BJ (cell line): ENCODE data around the gene CCR8. TPM values are rescaled to one million over a fixed set of nuclear protein-coding genes. Genes with fewer than 3 reads are reported as not detected.

Experiments
- CTCF ChIA-PET: fragments of 350-600 bp; formaldehyde crosslinking; extraction: SDS; loops from one replicate; lab custom pipeline; 2021; ENCODE audit warnings: antibody characterized with exemption, inconsistent platforms; lab: Yijun Ruan, JAX
- POLR2A ChIA-PET: fragments of 300-600 bp; sonication (Branson Sonifier 250); formaldehyde crosslinking; extraction: SDS; loops from one replicate; lab custom pipeline; 2021; ENCODE audit warnings: antibody characterized with exemption; lab: Charles Lee
- DNase-seq: peaks from one replicate; pipeline ENCODE4 v3.0.0-alpha.2; 2011; ENCODE audit warnings: low read depth
- H3K27me3 ChIP-seq: 2 replicates; pipeline ENCODE4 v1.6.0; 2011; ENCODE audit warnings: low read length; ENCODE audit not compliant: control insufficient read depth, insufficient read depth
- H3K36me3 ChIP-seq: 2 replicates; pipeline ENCODE4 v1.5.1; 2011; ENCODE audit warnings: low read length; ENCODE audit not compliant: control insufficient read depth, insufficient read depth
- H3K4me3 ChIP-seq: 2 replicates; pipeline ENCODE4 v1.5.1; 2011; ENCODE audit warnings: low read depth, mild to moderate bottlenecking, control low read depth, low read length
- polyA plus RNA-seq: library from polyadenylated mRNA; depleted of rRNA; stranded (reverse); fragments of >200 nt; gene quantifications from 2 replicates; pipeline ENCODE4 v1.2.3, GENCODE V29; 2011
- TF ChIP-seq, protein P1 (sequence below): IDR thresholded peaks from 2 replicates; pipeline ENCODE4 v1.5.1; 2011; ENCODE audit warnings: low read depth, mild to moderate bottlenecking, control low read depth, inconsistent platforms, low read length, moderate library complexity; ENCODE audit not compliant: insufficient read depth

Gene CCR8
- polyA plus RNA-seq, 1 experiment = not detected

DNA sequence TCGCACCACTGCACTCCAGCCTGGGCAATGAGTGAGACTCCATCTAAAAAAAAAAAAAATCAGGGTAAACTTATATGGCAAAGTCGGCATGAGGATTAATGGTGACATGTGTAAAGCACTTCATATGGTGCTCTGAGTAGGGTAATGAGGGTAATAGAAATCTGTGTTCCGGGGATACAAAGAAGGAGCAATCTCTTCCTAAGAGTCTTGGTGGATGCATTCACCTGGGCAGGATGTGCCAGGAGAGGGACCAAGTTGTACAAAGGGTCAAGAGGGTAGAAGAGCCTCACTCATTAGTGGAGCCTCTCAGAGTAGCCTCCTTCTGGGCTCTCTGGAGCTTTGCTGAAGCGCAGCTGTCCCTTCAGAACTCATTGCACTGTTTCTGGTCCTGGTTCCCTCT, 40.4 kb upstream of the CCR8 start:
- H3K36me3 ChIP-seq = no peaks in the 10 kb centered on the region
- POLR2A ChIA-PET = no interaction called here
- CTCF ChIA-PET = interaction anchor here (0.6 to 10.9 kb wide), 39 partner anchors 8 to 822 kb away, joined by 3 to 374 read pairs (median 8); partner anchors contain the start of genes CX3CR1 and XIRP1
- TF ChIP-seq, protein P1, sequence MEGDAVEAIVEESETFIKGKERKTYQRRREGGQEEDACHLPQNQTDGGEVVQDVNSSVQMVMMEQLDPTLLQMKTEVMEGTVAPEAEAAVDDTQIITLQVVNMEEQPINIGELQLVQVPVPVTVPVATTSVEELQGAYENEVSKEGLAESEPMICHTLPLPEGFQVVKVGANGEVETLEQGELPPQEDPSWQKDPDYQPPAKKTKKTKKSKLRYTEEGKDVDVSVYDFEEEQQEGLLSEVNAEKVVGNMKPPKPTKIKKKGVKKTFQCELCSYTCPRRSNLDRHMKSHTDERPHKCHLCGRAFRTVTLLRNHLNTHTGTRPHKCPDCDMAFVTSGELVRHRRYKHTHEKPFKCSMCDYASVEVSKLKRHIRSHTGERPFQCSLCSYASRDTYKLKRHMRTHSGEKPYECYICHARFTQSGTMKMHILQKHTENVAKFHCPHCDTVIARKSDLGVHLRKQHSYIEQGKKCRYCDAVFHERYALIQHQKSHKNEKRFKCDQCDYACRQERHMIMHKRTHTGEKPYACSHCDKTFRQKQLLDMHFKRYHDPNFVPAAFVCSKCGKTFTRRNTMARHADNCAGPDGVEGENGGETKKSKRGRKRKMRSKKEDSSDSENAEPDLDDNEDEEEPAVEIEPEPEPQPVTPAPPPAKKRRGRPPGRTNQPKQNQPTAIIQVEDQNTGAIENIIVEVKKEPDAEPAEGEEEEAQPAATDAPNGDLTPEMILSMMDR = no peak
- DNase-seq = no peak
- no peaks in the 10 kb centered on the region for H3K27me3 ChIP-seq
- H3K4me3 ChIP-seq = no peak overlapping the region

DNA sequence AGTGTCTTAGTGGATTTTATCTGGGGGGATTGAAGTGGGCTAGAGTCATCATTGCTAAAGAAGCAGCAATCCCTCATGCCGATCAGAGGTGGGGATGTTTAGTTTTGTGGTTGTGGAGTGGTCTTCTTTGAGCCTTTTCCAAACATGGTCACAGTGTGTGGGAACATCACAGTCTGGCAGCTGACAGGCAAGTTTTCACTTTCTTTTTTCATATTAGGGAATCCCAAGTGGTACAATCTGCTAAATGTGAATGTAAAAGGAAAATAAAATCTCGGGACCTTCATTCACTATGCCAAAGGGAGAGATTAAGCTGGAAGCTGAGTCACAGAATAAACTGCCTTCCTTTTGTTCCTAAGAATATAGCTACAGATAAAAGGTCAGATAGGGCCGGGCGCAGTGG, 39.3 kb upstream of the CCR8 start:
- Histone ChIP-seq H3K4me3 (no peak overlapping the region), H3K27me3 (no peaks in the 10 kb centered on the region), H3K36me3 (no peaks in the 10 kb centered on the region)
- ChIA-PET POLR2A (no interaction called here), CTCF (interaction anchor here (0.7 to 10.9 kb wide), 15 partner anchors 13 to 329 kb away, joined by 3 to 374 read pairs (median 8); partner anchors contain the start of gene XIRP1)
- no peak for DNase-seq
- TF ChIP-seq, protein P1 = no peak

DNA sequence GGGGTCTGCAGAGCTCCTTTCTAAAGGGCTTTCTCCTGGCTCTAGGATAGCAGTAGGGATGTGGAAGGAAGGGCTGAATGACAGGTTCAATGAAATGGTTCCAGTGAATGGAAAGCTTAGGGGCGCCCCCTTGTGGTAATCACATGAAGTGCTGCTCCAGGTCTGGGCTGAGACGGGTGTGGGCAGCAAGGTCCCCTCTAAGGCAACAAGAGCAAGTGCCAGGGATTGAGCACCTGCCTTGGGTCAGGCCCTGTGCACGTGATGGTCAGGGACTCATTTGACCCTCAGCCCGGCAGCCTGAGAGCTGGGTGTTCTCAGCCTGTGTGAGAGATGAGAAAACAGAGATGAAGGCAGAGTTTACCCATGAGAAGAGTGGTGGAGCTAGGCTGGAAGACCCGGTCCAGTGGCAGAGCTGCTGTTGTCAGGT, 37.6 kb upstream of the CCR8 start:
- Histone ChIP-seq H3K36me3 (no peaks in the 10 kb centered on the region), H3K4me3 (no peak overlapping the region), H3K27me3 (no peaks in the 10 kb centered on the region)
- no peak for DNase-seq
- POLR2A ChIA-PET = no interaction called here
- CTCF ChIA-PET = interaction anchor here (0.6 to 10.9 kb wide), 46 partner anchors 9 to 812 kb away, joined by 3 to 374 read pairs (median 6); partner anchors contain the start of genes CX3CR1, TTC21A and XIRP1
- TF ChIP-seq, protein P1 = peak; percentile 93

DNA sequence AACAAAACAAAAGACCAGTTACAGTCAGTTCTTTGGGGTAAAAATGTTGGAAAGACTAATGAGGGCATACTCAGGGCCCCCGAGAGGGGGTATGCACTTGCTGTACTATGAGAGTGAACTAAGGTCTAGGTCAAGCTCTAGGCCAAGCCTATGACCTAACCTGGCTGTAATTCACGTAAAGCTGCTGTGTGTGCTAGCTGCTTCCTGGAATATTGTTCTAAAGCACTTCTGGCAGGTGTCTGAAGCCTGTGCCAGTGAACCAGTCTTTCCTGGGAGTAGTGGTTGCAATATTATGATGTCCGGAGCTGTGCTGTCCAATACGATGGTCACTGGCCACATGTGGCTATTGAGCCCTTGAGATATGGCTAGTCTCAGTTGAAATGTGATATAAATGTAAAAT, 36.5 kb upstream of the CCR8 start:
- Histone ChIP-seq H3K4me3 (no peak overlapping the region), H3K36me3 (no peaks in the 10 kb centered on the region), H3K27me3 (no peaks in the 10 kb centered on the region)
- TF ChIP-seq, protein P1 = no peak
- no peak for DNase-seq
- POLR2A ChIA-PET = no interaction called here
- CTCF ChIA-PET = interaction anchor here (0.9 to 10.9 kb wide), 20 partner anchors 11 to 212 kb away, joined by 3 to 374 read pairs (median 9); partner anchors contain the start of gene XIRP1

DNA sequence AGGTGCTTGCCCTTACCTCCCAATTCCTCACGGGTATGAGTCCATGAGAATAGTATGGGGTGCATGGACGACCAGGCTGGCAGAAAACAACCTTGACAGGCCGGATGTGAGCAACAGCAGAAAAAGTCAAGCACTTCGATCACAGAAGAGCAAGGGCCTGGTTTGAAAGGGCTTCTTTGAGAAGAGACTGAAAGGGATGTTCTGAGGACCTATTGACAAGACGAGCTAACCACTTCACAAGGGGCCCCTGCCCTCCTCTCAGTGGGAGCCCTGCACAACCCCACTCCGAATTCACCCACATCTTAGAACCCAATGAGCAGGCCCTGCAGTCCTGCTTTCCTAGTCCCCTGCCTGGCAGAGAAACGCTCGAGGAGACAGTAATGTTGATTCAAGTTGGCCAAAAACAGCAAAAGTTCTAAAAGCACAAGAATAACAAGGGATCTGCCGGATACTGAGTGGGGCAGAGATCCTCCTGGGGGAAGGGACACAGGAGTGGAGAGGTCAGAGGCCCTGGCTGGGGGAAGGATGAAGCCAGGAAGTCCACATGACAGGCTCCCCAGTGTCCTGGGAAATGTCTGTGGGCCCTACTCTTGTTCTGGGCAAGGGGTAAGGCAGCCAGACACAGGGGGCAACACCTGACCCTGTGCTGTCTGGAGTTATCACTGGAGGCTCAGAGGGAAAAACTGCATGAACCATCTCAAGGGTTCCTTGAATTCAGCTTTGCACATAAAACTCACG, 34.9 kb upstream of the CCR8 start:
- no peak overlapping the region for H3K4me3 ChIP-seq
- H3K27me3 ChIP-seq = no peaks in the 10 kb centered on the region; the same call in 1 of the 2 replicates
- ChIA-PET POLR2A (no interaction called here), CTCF (interaction anchor here (0.8 to 10.9 kb wide), 3 partner anchors 76 to 168 kb away, joined by 3 to 300 read pairs (median 4); partner anchors contain the start of gene XIRP1)
- no peaks in the 10 kb centered on the region for H3K36me3 ChIP-seq
- TF ChIP-seq, protein P1 = no peak
- DNase-seq = no peak
